Natural killer cell treated with Interleukin-12 subunit alpha and Interleukin-12 subunit beta and Interleukin-15 and Interleukin-18, amount 100 ng/mL, for 72 hours (primary cell): Measurements from ENCODE around the gene ZNF385C. TPM values are rescaled to one million over a fixed set of nuclear protein-coding genes. Genes with fewer than 3 reads are reported as not detected.

ENCODE experiments used
- ATAC-seq, 2 donors: fragments of 150-1000 bp; cut with Tn5 transposase in 1 of 2; sonication (Bioruptor Pico), chemical (Tn5 transposase) in 1 of 2; 2 replicates each; pipeline ENCODE4 v1.10.0; 2021
- DNase-seq: peaks from one replicate; pipeline ENCODE4 v3.0.0; 2022; ENCODE audit warnings: low spot score
- H3K27ac Mint-ChIP-seq, 2 donors: 1 replicate in 1 of 2; 2 replicates in 1 of 2; pipeline ENCODE4 v1.8.0; 2022; ENCODE audit warnings: mixed read lengths in 2 of 2, mild to moderate bottlenecking in 1 of 2, moderate library complexity in 1 of 2
- H3K27me3 Mint-ChIP-seq, 2 donors: 1 replicate in 1 of 2; 2 replicates in 1 of 2; pipeline ENCODE4 v1.8.0; 2022; ENCODE audit warnings: mixed read lengths in 2 of 2
- H3K36me3 Mint-ChIP-seq: one replicate; pipeline ENCODE4 v1.8.0; 2022; ENCODE audit warnings: mixed read lengths
- H3K4me1 Mint-ChIP-seq, 2 donors: 1 replicate in 1 of 2; 2 replicates in 1 of 2; pipeline ENCODE4 v1.8.0; 2022; ENCODE audit warnings: low read depth in 2 of 2, mixed read lengths in 2 of 2, mild to moderate bottlenecking in 1 of 2
- H3K4me3 Mint-ChIP-seq: one replicate; pipeline ENCODE4 v1.8.0; 2022; ENCODE audit warnings: mixed read lengths
- H3K9me3 Mint-ChIP-seq: 2 replicates; pipeline ENCODE4 v1.8.0; 2022; ENCODE audit warnings: mixed read lengths
- total RNA-seq, 2 donors: library from RNA; stranded (reverse); gene quantifications; one replicate each; pipeline ENCODE4 v1.2.3, GENCODE V29; 2022

ZNF385C gene
- total RNA-seq, 2 donors from 2014 or later, result not detected

- DNase-seq, result no peak
- peaks cover 9 to 12% of the 10 kb centered on the region in 2 donors for H3K4me1 Mint-ChIP-seq
Observed at GRCh38 chr17:42067371-42068091, 30.7 kb downstream of the ZNF385C start.

GRCh38 chr17:42065201-42065600 is 33.1 kb downstream of the ZNF385C start:
- H3K4me3 Mint-ChIP-seq, result no peak overlapping the region
- ATAC-seq (no peak), DNase-seq (no peak)
- no peaks in the 10 kb centered on the region for H3K27me3 Mint-ChIP-seq
- no peak overlapping the region for H3K27ac Mint-ChIP-seq
- no peaks in the 10 kb centered on the region for H3K9me3 Mint-ChIP-seq
- H3K36me3 Mint-ChIP-seq, result no peaks in the 10 kb centered on the region
- peaks cover 9 to 12% of the 10 kb centered on the region in 2 donors for H3K4me1 Mint-ChIP-seq

More at GRCh38 chr17:42067371-42068091, 30.7 kb downstream of the ZNF385C start:
- Mint-ChIP-seq H3K36me3 (no peaks in the 10 kb centered on the region), H3K9me3 (no peaks in the 10 kb centered on the region), H3K4me3 (no peak overlapping the region), H3K27ac (no peak overlapping the region), H3K27me3 (peaks cover 0 to 3% of the 10 kb centered on the region in 2 donors)
- ATAC-seq, result peak in 1 of 2 donors; percentile 34

DNA sequence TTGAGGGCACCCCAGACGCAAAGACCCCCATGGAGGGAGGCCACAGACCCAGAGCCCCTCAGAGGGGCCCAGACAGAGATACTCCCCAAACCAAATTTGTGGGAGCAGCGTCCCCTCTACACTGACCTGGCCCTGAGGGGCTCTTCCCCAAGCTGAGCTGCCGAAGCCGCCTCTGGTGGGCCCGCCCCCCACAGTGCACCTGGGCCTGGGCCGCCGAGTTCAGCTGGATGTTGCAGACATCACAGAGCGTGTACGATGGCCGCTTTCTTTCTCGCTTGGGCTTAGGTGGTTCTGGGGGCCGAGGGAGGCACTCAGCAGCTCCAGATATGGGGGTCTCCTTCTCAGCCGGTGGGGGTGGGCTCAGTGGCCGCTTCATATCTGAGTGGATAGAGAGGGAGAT is 35.6 kb downstream of the ZNF385C start:
- H3K9me3 Mint-ChIP-seq, result no peaks in the 10 kb centered on the region
- peaks cover 9 to 12% of the 10 kb centered on the region in 2 donors for H3K4me1 Mint-ChIP-seq
- H3K4me3 Mint-ChIP-seq, result no peak overlapping the region
- H3K36me3 Mint-ChIP-seq, result no peaks in the 10 kb centered on the region
- no peaks in the 10 kb centered on the region for H3K27me3 Mint-ChIP-seq
- no peak overlapping the region for H3K27ac Mint-ChIP-seq
- no peak for DNase-seq
- no peak for ATAC-seq

DNA sequence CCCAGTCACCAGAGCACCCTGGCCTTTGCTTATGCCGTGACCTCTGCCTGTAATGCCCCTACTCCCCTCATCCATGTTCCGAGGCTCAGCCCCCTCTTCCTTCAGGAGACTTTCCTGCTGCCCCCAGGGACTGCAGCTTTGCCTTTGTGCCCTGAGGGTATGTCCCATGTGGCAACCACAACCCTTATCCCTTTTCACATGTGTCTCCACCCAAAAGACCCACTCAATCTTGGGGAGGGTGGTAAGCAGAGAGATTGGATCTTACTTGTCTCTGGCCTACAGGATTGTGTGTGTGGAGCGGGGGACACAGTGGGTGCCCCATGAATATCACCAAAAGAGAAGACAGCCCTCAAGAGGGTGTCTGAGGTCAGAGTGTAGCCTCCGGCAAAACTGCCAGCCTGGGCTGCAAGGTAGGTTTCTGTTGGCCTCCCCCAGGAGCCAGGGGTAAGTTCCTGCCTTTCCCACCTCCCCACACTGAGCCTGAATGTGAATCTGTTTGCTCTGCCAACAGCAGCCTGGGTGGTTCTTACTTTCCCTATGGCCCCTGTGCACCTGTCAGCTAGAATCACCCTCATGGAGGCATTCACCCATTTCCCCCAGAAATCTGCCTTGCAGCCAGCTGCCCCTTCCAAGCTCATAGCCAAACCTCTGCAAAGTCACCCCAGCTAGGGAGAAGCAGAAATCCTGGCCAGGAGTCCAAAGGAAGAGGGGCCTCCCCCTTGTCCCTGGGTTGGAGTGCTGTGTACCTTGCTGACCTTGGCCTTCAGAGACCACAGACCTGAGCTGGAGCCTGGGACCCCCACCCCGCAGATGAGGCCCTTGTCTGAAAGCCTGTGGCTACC is 36.4 kb downstream of the ZNF385C start:
- no peak for DNase-seq
- H3K4me3 Mint-ChIP-seq, result no peak overlapping the region
- peaks cover 9 to 12% of the 10 kb centered on the region in 2 donors for H3K4me1 Mint-ChIP-seq
- no peaks in the 10 kb centered on the region for H3K36me3 Mint-ChIP-seq
- no peaks in the 10 kb centered on the region for H3K9me3 Mint-ChIP-seq
- H3K27me3 Mint-ChIP-seq, result no peaks in the 10 kb centered on the region
- ATAC-seq, result no peak
- no peak overlapping the region for H3K27ac Mint-ChIP-seq

DNA sequence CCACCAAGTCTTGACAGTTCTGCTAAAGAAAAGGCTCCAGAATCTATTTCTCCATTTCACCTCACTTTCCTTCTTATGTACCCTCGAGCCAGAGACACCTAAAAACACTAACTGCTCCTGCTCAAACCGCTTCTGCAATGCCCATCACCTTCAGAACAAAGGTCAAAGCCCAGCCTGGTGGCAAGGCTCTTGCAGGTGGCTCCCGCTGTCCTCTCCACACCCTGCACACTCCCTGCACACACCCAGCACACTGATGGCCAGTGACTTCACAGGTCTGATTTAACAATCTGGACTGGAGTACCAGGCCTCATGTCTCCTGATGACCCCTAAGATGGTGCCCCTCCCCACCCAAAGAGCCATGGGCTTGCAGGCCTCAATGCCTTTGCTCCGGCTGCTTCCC is 38.0 kb downstream of the ZNF385C start:
- ATAC-seq (no peak), DNase-seq (no peak)
- Mint-ChIP-seq H3K27ac (no peak overlapping the region), H3K36me3 (no peaks in the 10 kb centered on the region), H3K4me3 (no peak overlapping the region), H3K4me1 (peaks cover 9 to 12% of the 10 kb centered on the region in 2 donors), H3K27me3 (no peaks in the 10 kb centered on the region), H3K9me3 (no peaks in the 10 kb centered on the region)

DNA sequence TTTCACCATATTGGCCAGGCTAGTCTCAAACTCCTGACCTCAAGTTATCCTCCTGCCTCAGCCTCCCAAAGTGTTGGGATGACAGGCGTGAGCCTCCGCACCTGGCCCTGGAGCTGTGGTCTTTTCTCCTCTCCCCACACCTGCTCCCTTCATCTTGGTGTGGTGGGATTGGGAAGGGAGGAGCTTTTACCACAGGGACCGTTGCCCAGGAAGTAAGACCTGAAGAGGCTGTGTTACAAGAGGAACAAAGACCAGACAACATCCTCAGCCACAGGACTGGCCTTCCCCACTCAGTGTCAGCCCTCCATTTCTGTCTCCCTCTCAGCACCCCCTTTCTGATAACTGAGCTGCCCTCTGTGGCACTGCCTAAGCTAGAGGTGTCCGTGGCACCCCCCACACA is 38.5 kb downstream of the ZNF385C start:
- H3K4me1 Mint-ChIP-seq, result peaks cover 9 to 12% of the 10 kb centered on the region in 2 donors
- H3K36me3 Mint-ChIP-seq, result no peaks in the 10 kb centered on the region
- no peak for ATAC-seq
- H3K27ac Mint-ChIP-seq, result no peak overlapping the region
- H3K9me3 Mint-ChIP-seq, result no peaks in the 10 kb centered on the region
- H3K4me3 Mint-ChIP-seq, result no peak overlapping the region
- no peak for DNase-seq
- peaks cover 0 to 2% of the 10 kb centered on the region in 2 donors for H3K27me3 Mint-ChIP-seq

GRCh38 chr17:42058063-42058462 is 40.2 kb downstream of the ZNF385C start:
- no peaks in the 10 kb centered on the region for H3K9me3 Mint-ChIP-seq
- H3K4me1 Mint-ChIP-seq, result no peaks in the 10 kb centered on the region
- DNase-seq (no peak), ATAC-seq (no peak)
- no peak overlapping the region for H3K27ac Mint-ChIP-seq
- H3K27me3 Mint-ChIP-seq, result peaks cover 0 to 5% of the 10 kb centered on the region in 2 donors
- H3K36me3 Mint-ChIP-seq, result no peaks in the 10 kb centered on the region
- no peak overlapping the region for H3K4me3 Mint-ChIP-seq

GRCh38 chr17:42056635-42057034 is 41.6 kb downstream of the ZNF385C start:
- H3K4me3 Mint-ChIP-seq, result no peak overlapping the region
- H3K27me3 Mint-ChIP-seq, result peaks cover 13 to 19% of the 10 kb centered on the region in 2 donors
- no peaks in the 10 kb centered on the region for H3K4me1 Mint-ChIP-seq
- DNase-seq (no peak), ATAC-seq (no peak)
- H3K36me3 Mint-ChIP-seq, result no peaks in the 10 kb centered on the region
- no peak overlapping the region for H3K27ac Mint-ChIP-seq
- no peaks in the 10 kb centered on the region for H3K9me3 Mint-ChIP-seq

DNA sequence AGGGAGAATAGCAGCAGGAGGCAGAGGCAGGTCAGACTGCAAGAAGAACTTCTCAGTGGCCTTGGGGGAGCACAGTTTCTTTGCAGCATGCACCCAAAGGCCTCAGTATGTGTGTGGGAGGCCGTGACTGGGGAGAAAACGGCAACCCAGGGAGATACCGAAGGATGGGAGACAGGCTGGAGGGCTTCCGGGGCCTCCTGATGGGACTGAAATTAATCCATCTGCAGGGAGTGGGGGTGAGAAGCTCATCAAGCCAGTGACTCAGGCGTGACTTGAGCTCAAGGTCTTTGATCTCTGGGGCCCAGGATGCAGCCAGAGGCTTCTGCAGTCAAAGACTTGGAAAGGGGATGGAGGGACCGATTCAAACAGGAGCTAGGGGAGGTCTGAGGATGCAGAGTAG is 42.8 kb downstream of the ZNF385C start:
- H3K9me3 Mint-ChIP-seq, result no peaks in the 10 kb centered on the region
- H3K4me1 Mint-ChIP-seq, result peaks cover 4 to 5% of the 10 kb centered on the region in 2 donors
- H3K27ac Mint-ChIP-seq, result no peak overlapping the region
- no peak for DNase-seq
- no peaks in the 10 kb centered on the region for H3K36me3 Mint-ChIP-seq
- H3K4me3 Mint-ChIP-seq, result no peak overlapping the region
- no peak for ATAC-seq
- H3K27me3 Mint-ChIP-seq, result peaks cover 25 to 26% of the 10 kb centered on the region in 2 donors

DNA sequence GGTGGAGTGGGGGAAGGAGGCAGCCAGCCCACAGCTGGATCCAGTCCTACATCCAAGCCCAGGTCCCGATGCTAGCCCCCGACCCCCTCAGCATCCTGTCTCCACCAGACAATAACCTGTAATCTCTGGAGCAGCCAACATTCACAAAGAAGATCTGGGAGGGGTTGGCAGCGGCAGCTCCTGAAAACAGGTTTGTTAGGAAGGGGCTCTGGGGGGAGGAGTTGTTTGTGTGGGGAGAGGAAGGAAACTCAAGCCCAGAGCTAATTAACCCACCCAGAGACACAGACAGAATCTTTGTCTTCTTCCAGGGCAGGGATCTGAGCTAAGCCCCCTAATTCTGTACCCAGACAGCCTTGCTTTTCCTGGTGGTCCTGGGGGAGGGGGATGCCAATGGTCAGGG is 43.2 kb downstream of the ZNF385C start:
- H3K4me1 Mint-ChIP-seq, result peaks cover 4 to 5% of the 10 kb centered on the region in 2 donors
- H3K27ac Mint-ChIP-seq, result no peak overlapping the region
- no peaks in the 10 kb centered on the region for H3K36me3 Mint-ChIP-seq
- H3K27me3 Mint-ChIP-seq, result peaks cover 25 to 26% of the 10 kb centered on the region in 2 donors
- DNase-seq (no peak), ATAC-seq (no peak)
- no peak overlapping the region for H3K4me3 Mint-ChIP-seq
- H3K9me3 Mint-ChIP-seq, result no peaks in the 10 kb centered on the region

DNA sequence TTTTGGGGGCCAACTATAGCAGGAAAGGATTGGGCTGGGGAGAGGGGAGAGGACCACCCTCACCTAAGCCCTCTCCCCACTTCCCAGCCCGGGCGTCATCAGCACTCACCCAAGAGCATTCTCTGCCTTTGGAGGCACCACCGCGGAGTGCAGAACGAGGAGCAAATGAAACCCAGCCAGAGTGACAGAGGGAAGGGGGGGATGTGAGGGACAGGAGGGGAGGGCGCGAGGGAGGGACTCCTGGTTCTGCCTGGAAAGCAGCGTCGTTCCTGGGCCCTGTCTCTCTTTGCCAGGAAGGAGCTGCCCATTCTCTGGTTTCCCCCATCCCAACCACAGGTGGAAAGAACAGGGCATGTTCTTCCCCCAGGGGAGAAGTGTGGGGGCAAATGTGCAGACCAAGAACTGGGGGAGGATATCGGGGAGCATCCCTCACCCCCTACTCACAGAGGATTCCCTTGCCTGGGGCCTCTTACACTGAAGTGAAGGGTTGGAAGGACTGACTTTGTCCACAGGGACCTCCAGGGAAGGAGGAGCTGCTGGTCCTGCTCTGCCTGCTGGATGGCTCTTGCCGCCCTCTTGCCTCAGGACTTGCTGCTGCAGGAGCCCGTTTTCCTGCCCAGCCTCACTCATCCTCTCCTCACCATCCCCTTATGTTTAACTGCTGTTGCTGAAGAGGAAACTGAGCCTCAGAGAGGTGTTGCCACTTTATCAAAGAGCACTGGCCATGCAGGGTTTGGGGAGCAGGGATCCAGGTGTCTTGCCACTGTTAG is 44.4 kb downstream of the ZNF385C start:
- no peaks in the 10 kb centered on the region for H3K9me3 Mint-ChIP-seq
- peaks cover 31 to 32% of the 10 kb centered on the region in 2 donors for H3K27me3 Mint-ChIP-seq
- H3K36me3 Mint-ChIP-seq, result no peaks in the 10 kb centered on the region
- no peak overlapping the region for H3K27ac Mint-ChIP-seq
- DNase-seq (no peak), ATAC-seq (no peak)
- H3K4me1 Mint-ChIP-seq, result peaks cover 4 to 5% of the 10 kb centered on the region in 2 donors
- H3K4me3 Mint-ChIP-seq, result no peak overlapping the region

- H3K27ac Mint-ChIP-seq, result no peak overlapping the region
- peaks cover 4 to 5% of the 10 kb centered on the region in 2 donors for H3K4me1 Mint-ChIP-seq
- H3K9me3 Mint-ChIP-seq, result no peaks in the 10 kb centered on the region
- DNase-seq (no peak), ATAC-seq (no peak)
- peaks cover 36 to 39% of the 10 kb centered on the region in 2 donors for H3K27me3 Mint-ChIP-seq
- no peak overlapping the region for H3K4me3 Mint-ChIP-seq
- H3K36me3 Mint-ChIP-seq, result no peaks in the 10 kb centered on the region
Observed at GRCh38 chr17:42052346-42052877, 45.9 kb downstream of the ZNF385C start.

DNA sequence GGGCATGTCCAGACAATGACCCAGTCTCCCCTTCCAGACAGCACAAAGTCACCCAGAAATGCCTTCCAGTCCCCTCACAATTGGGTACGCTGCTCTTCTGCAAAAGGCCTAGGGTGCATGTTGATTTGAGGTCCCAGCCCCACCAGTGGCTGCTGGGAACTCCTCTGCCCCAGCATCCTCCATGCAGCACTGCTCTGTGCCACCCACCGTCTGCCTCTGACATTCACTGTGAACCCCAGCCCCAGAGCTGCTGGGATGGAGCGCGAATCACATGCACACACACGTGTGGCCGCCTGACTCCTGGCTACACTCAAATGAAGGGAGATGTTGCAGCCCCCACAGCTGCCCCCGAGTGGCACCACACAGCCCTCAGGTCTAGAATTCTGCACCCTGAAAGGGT is 46.6 kb downstream of the ZNF385C start:
- Mint-ChIP-seq H3K27me3 (peaks cover 36 to 39% of the 10 kb centered on the region in 2 donors), H3K36me3 (no peaks in the 10 kb centered on the region), H3K27ac (no peak overlapping the region), H3K9me3 (no peaks in the 10 kb centered on the region), H3K4me1 (peaks cover 4 to 5% of the 10 kb centered on the region in 2 donors), H3K4me3 (peak overlapping the region; percentile 30)
- DNase-seq (no peak), ATAC-seq (no peak)
